CD4-positive, alpha-beta T cell (primary cell): Measurements from ENCODE around the gene KCTD14. TPM values are rescaled to one million over a fixed set of nuclear protein-coding genes. Genes with fewer than 3 reads are reported as not detected.

Experiments used
- ATAC-seq: fragments of 200-7000 bp; cut with Tn5 transposase; one replicate; pipeline ENCODE4 v1.10.0; 2022; ENCODE audit warnings: mild to moderate bottlenecking; ENCODE audit not compliant: poor library complexity
- CTCF ChIA-PET: fragments of 350-600 bp; sonication (Branson Sonifier 250); formaldehyde crosslinking; loops from one replicate; lab custom pipeline; 2021; ENCODE audit warnings: antibody characterized with exemption, inconsistent platforms; lab: Charles Lee
- POLR2A ChIA-PET: fragments of 350-600 bp; sonication (Branson Sonifier 250); formaldehyde crosslinking; loops from one replicate; lab custom pipeline; 2021; ENCODE audit warnings: antibody characterized with exemption, inconsistent platforms; lab: Charles Lee
- DNase-seq, 14 experiments: peaks; one replicate each; pipeline ENCODE4 v3.0.0-alpha.2; 2013 to 2020; ENCODE audit warnings: mixed read lengths in 2 of 14
- H3K27ac ChIP-seq, 2 donors: one replicate each; pipeline versions ENCODE4 v1.5.1 to v1.7.0; 2013; ENCODE audit warnings: low read length in 2 of 2, low read depth in 1 of 2, mild to moderate bottlenecking in 1 of 2
- H3K27me3 ChIP-seq, 2 experiments: 1 replicate in 1 of 2; 2 replicates in 1 of 2; pipeline versions ENCODE4 v1.6.1 to v1.7.0; 2013; ENCODE audit warnings: low read length in 2 of 2, control low read depth in 1 of 2, mild to moderate bottlenecking in 1 of 2, moderate library complexity in 1 of 2; ENCODE audit not compliant: insufficient read depth in 2 of 2, control insufficient read depth in 1 of 2
- H3K36me3 ChIP-seq: one replicate; pipeline ENCODE4 v1.6.1; 2013; ENCODE audit warnings: low read length, control low read depth; ENCODE audit not compliant: insufficient read depth
- H3K4me1 ChIP-seq: one replicate; pipeline ENCODE4 v1.6.1; 2013; ENCODE audit warnings: low read length, control low read depth; ENCODE audit not compliant: insufficient read depth
- H3K4me3 ChIP-seq: one replicate; pipeline ENCODE4 v1.5.1; 2013; ENCODE audit warnings: mild to moderate bottlenecking, low read length, moderate library complexity
- H3K9me3 ChIP-seq, 2 experiments: 1 replicate in 1 of 2; 2 replicates in 1 of 2; pipeline versions ENCODE4 v1.6.1 to v1.7.0; 2013; ENCODE audit warnings: low read length in 2 of 2, mild to moderate bottlenecking in 2 of 2, control low read depth in 1 of 2, moderate library complexity in 1 of 2; ENCODE audit not compliant: control insufficient read depth in 1 of 2, insufficient read depth in 1 of 2
- H3K27ac Mint-ChIP-seq: one replicate; pipeline ENCODE4 v1.8.0; 2020; ENCODE audit warnings: mixed read lengths
- H3K27me3 Mint-ChIP-seq: one replicate; pipeline ENCODE4 v1.8.0; 2021; ENCODE audit warnings: mixed read lengths
- H3K36me3 Mint-ChIP-seq: one replicate; pipeline ENCODE4 v1.8.0; 2021; ENCODE audit warnings: low read depth, mixed read lengths
- H3K4me1 Mint-ChIP-seq: one replicate; pipeline ENCODE4 v1.8.0; 2021; ENCODE audit warnings: low read depth, mixed read lengths
- H3K4me3 Mint-ChIP-seq: one replicate; pipeline ENCODE4 v1.8.0; 2020; ENCODE audit warnings: mild to moderate bottlenecking, mixed read lengths
- H3K9me3 Mint-ChIP-seq: one replicate; pipeline ENCODE4 v1.8.0; 2020; ENCODE audit warnings: mixed read lengths
- CTCF ChIP-seq: fragments of 200-600 bp; IDR thresholded peaks from one replicate; pipeline ENCODE4 v1.8.0; 2022; ENCODE audit warnings: antibody characterized with exemption, mild to moderate bottlenecking
- intact Hi-C, 2 experiments: fragments of 100-400 bp; cut with DNase I in 1 of 2; cut with micrococcal nuclease in 1 of 2; formaldehyde crosslinking; loops; one replicate each; pipeline versions ENCODE4 v1.15.1 to v1.9.0; 2023 to 2025; cut with DNase I, micrococcal nuclease
- total RNA-seq, 174 experiments: library from RNA in 2 of 174; stranded (reverse) in 2 of 174; gene quantifications; one replicate each; pipeline ENCODE4 v1.2.3 and lab custom pipeline; 2021 to 2026

The KCTD14 gene
- total RNA-seq, 2 experiments from 2014 or later, result 0.34 TPM; not detected in 1

GRCh38 chr11:78038697-78039313 is 15.7 kb upstream of the KCTD14 start:
- no peaks in the 10 kb centered on the region for H3K36me3 ChIP-seq
- Mint-ChIP-seq H3K27me3 (peaks cover 6% of the 10 kb centered on the region), H3K36me3 (no peaks in the 10 kb centered on the region), H3K4me1 (peaks cover 13% of the 10 kb centered on the region), H3K9me3 (no peaks in the 10 kb centered on the region), H3K4me3 (no peak overlapping the region), H3K27ac (no peak overlapping the region)
- intact Hi-C loops, result no loop called here
- H3K4me1 ChIP-seq, result peaks cover 6% of the 10 kb centered on the region
- ChIA-PET POLR2A (no interaction called here), CTCF (no interaction called here)
- no peaks in the 10 kb centered on the region for H3K9me3 ChIP-seq
- no peak for TF ChIP-seq CTCF
- H3K4me3 ChIP-seq, result no peak overlapping the region
- no peaks in the 10 kb centered on the region for H3K27me3 ChIP-seq
- H3K27ac ChIP-seq, result no peak overlapping the region
- ATAC-seq (no peak), DNase-seq (no peak)

GRCh38 chr11:78037825-78038620 is 14.9 kb upstream of the KCTD14 start:
- Histone ChIP-seq H3K4me3 (no peak overlapping the region), H3K27me3 (no peaks in the 10 kb centered on the region), H3K27ac (no peak overlapping the region), H3K9me3 (no peaks in the 10 kb centered on the region), H3K4me1 (peaks cover 6% of the 10 kb centered on the region), H3K36me3 (no peaks in the 10 kb centered on the region)
- ChIA-PET CTCF (interaction anchor here (2.7 kb wide), 1 partner anchor 8 kb away, joined by 11 read pairs; no protein-coding TSS in a partner anchor), POLR2A (no interaction called here)
- no peak overlapping the region for H3K27ac Mint-ChIP-seq
- H3K27me3 Mint-ChIP-seq, result peaks cover 6% of the 10 kb centered on the region
- ATAC-seq (no peak), DNase-seq (no peak)
- H3K4me3 Mint-ChIP-seq, result no peak overlapping the region
- peaks cover 13% of the 10 kb centered on the region for H3K4me1 Mint-ChIP-seq
- no peaks in the 10 kb centered on the region for H3K36me3 Mint-ChIP-seq
- intact Hi-C loops, result no loop called here
- no peaks in the 10 kb centered on the region for H3K9me3 Mint-ChIP-seq
- TF ChIP-seq CTCF, result no peak

GRCh38 chr11:78037056-78037455 is 14.0 kb upstream of the KCTD14 start:
- Mint-ChIP-seq H3K4me1 (peaks cover 13% of the 10 kb centered on the region), H3K27me3 (peaks cover 6% of the 10 kb centered on the region), H3K36me3 (no peaks in the 10 kb centered on the region), H3K27ac (no peak overlapping the region), H3K9me3 (no peaks in the 10 kb centered on the region), H3K4me3 (no peak overlapping the region)
- Histone ChIP-seq H3K36me3 (no peaks in the 10 kb centered on the region), H3K4me3 (no peak overlapping the region), H3K27me3 (no peaks in the 10 kb centered on the region), H3K4me1 (peaks cover 6% of the 10 kb centered on the region), H3K27ac (no peak overlapping the region), H3K9me3 (no peaks in the 10 kb centered on the region)
- POLR2A ChIA-PET, result no interaction called here
- intact Hi-C loops, result no loop called here
- CTCF ChIA-PET, result interaction anchor here (2.7 kb wide), 1 partner anchor 9 kb away, joined by 11 read pairs; no protein-coding TSS in a partner anchor
- ATAC-seq (no peak), DNase-seq (no peak)
- no peak for TF ChIP-seq CTCF
